GM23338 (cell line): ENCODE measurements around the gene C5orf58. TPM values are rescaled to one million over a fixed set of nuclear protein-coding genes. Genes with fewer than 3 reads are reported as not detected.

ENCODE experiments used
- ATAC-seq: fragments of 200-7000 bp; cut with Tn5 transposase; 3 replicates; pipeline ENCODE4 v1.9.1; 2020
- DNase-seq: peaks from one replicate; pipeline ENCODE4 v3.0.0-alpha.2; 2015; ENCODE audit warnings: low spot score
- H2AFZ ChIP-seq: fragments of 200-600 bp; sonication (generic); 2 replicates; pipeline ENCODE4 v1.8.0; 2016; ENCODE audit warnings: antibody characterized with exemption, mild to moderate bottlenecking, moderate library complexity
- H3F3A ChIP-seq: fragments of 200-600 bp; sonication (generic); replicated peaks from 2 replicates; pipeline ENCODE4 v1.8.0; 2017; ENCODE audit warnings: antibody characterized with exemption, mixed run types, low read depth
- H3K27ac ChIP-seq: fragments of 200-600 bp; sonication (generic); 2 replicates; pipeline ENCODE4 v1.6.1; 2016; ENCODE audit warnings: low read depth
- H3K27me3 ChIP-seq: fragments of 200-600 bp; sonication (generic); 2 replicates; pipeline ENCODE4 v1.8.0; 2016; ENCODE audit warnings: mild to moderate bottlenecking, mixed run types, moderate library complexity; ENCODE audit not compliant: insufficient read depth
- H3K36me3 ChIP-seq: fragments of 200-600 bp; sonication (generic); 2 replicates; pipeline ENCODE4 v1.8.0; 2016; ENCODE audit warnings: mild to moderate bottlenecking; ENCODE audit not compliant: insufficient read depth
- H3K4me1 ChIP-seq: fragments of 200-600 bp; sonication (generic); 2 replicates; pipeline ENCODE4 v1.8.0; 2016; ENCODE audit warnings: mild to moderate bottlenecking, moderate library complexity; ENCODE audit not compliant: insufficient read depth
- H3K4me2 ChIP-seq: fragments of 200-600 bp; sonication (generic); 2 replicates; pipeline ENCODE4 v1.7.1; 2017; ENCODE audit warnings: mixed run types
- H3K4me3 ChIP-seq: fragments of 200-600 bp; sonication (generic); 2 replicates; pipeline ENCODE4 v1.6.1; 2016; ENCODE audit warnings: mixed run types
- H3K79me2 ChIP-seq: fragments of 200-600 bp; sonication (generic); replicated peaks from 2 replicates; pipeline ENCODE4 v1.8.0; 2017; ENCODE audit warnings: mild to moderate bottlenecking; ENCODE audit not compliant: insufficient read depth
- H3K9me2 ChIP-seq: fragments of 200-600 bp; sonication (generic); 2 replicates; pipeline ENCODE4 v1.8.0; 2017; ENCODE audit not compliant: insufficient read depth
- H4K20me1 ChIP-seq: fragments of 200-600 bp; sonication (generic); replicated peaks from 2 replicates; pipeline ENCODE4 v1.8.0; 2017; ENCODE audit warnings: mild to moderate bottlenecking; ENCODE audit not compliant: insufficient read depth
- H3K27ac Mint-ChIP-seq: 2 replicates; pipeline ENCODE4 v1.8.0; 2020; ENCODE audit warnings: inconsistent platforms, mild to moderate bottlenecking, moderate library complexity, mixed read lengths
- H3K27me3 Mint-ChIP-seq: 3 replicates; pipeline ENCODE4 v1.8.0; 2022; ENCODE audit warnings: low read depth, mild to moderate bottlenecking, moderate library complexity, mixed read lengths, inconsistent platforms; ENCODE audit not compliant: insufficient read depth, poor library complexity
- H3K36me3 Mint-ChIP-seq: 3 replicates; pipeline ENCODE4 v1.8.0; 2021; ENCODE audit warnings: low read depth, mild to moderate bottlenecking, inconsistent platforms, moderate library complexity, mixed read lengths
- H3K4me1 Mint-ChIP-seq: 3 replicates; pipeline ENCODE4 v1.8.0; 2020; ENCODE audit warnings: mild to moderate bottlenecking, inconsistent platforms, mixed read lengths
- H3K4me3 Mint-ChIP-seq: 3 replicates; pipeline ENCODE4 v1.8.0; 2021; ENCODE audit warnings: moderate library complexity, mild to moderate bottlenecking, inconsistent platforms, mixed read lengths
- H3K9me3 Mint-ChIP-seq: 3 replicates; pipeline ENCODE4 v1.8.0; 2020; ENCODE audit warnings: moderate library complexity, mild to moderate bottlenecking, inconsistent platforms, mixed read lengths
- CREB1 ChIP-seq: fragments of 250-450 bp; sonication (Bioruptor Pico); IDR thresholded peaks from 2 replicates; pipeline ENCODE4 v1.5.0; 2020; ENCODE audit warnings: low read depth, mild to moderate bottlenecking, moderate library complexity
- CTCF ChIP-seq, 2 experiments: fragments of 200-600 bp in 1 of 2; sonication (generic) in 1 of 2; conservative IDR thresholded peaks; 2 replicates each; pipeline versions ENCODE4 v1.5.1 to v1.6.1; 2016 to 2017; ENCODE audit warnings: antibody characterized with exemption in 2 of 2, low read depth in 2 of 2, mild to moderate bottlenecking in 2 of 2, moderate library complexity in 1 of 2
- EZH2phosphoT487 ChIP-seq: fragments of 200-600 bp; sonication (generic); IDR thresholded peaks from one replicate; pipeline ENCODE4 v1.8.1; 2018; ENCODE audit warnings: antibody characterized with exemption; ENCODE audit not compliant: unreplicated experiment
- STAT1 ChIP-seq: IDR thresholded peaks from one replicate; pipeline ENCODE4 v1.6.1; 2016; ENCODE audit warnings: antibody characterized with exemption; ENCODE audit not compliant: unreplicated experiment
- ZNF462 ChIP-seq: fragments of 250-450 bp; sonication (Bioruptor Pico); IDR thresholded peaks from 2 replicates; pipeline ENCODE4 v1.5.0; 2020; ENCODE audit warnings: mild to moderate bottlenecking, moderate library complexity
- polyA plus RNA-seq: library from polyadenylated mRNA; unstranded; fragments of >200 nt; fragmentation: Nextera tagmentation; extraction: Ambion mirVana; gene quantifications from 2 replicates; pipeline ENCODE4 v1.2.1, GENCODE V29; 2016
- total RNA-seq: library from RNA; depleted of rRNA; stranded (reverse); fragments of >200 nt; shearing (Covaris generic); gene quantifications from 2 replicates; pipeline ENCODE4 v1.2.3, GENCODE V29; 2014
- TF ChIP-seq, protein P1 (sequence below): IDR thresholded peaks from one replicate; pipeline ENCODE4 v1.6.1; 2018; ENCODE audit warnings: antibody characterized with exemption; ENCODE audit not compliant: unreplicated experiment
- TF ChIP-seq, protein P2 (sequence below): IDR thresholded peaks from 2 replicates; pipeline ENCODE4 v1.6.1; 2016; ENCODE audit warnings: antibody characterized with exemption

C5orf58 gene
- total and polyA plus RNA-seq, 2 experiments from 2014 or later: 1.0 to 9.1 TPM

- no peaks in the 10 kb centered on the region for H3K9me3 Mint-ChIP-seq
- Histone ChIP-seq H3K79me2 (no peaks in the 10 kb centered on the region), H3K9me2 (peaks cover 4% of the 10 kb centered on the region; the same call in 1 of the 2 replicates), H3K4me3 (no peak overlapping the region), H3K27me3 (no peaks in the 10 kb centered on the region), H3K4me2 (no peak overlapping the region), H4K20me1 (no peaks in the 10 kb centered on the region), H3K36me3 (no peaks in the 10 kb centered on the region), H3F3A (no peaks in the 10 kb centered on the region), H3K27ac (no peak overlapping the region), H2AFZ (no peak overlapping the region), H3K4me1 (no peaks in the 10 kb centered on the region)
- H3K27ac Mint-ChIP-seq: no peak overlapping the region
- TF ChIP-seq EZH2phosphoT487: no peak
- TF ChIP-seq, protein P1, sequence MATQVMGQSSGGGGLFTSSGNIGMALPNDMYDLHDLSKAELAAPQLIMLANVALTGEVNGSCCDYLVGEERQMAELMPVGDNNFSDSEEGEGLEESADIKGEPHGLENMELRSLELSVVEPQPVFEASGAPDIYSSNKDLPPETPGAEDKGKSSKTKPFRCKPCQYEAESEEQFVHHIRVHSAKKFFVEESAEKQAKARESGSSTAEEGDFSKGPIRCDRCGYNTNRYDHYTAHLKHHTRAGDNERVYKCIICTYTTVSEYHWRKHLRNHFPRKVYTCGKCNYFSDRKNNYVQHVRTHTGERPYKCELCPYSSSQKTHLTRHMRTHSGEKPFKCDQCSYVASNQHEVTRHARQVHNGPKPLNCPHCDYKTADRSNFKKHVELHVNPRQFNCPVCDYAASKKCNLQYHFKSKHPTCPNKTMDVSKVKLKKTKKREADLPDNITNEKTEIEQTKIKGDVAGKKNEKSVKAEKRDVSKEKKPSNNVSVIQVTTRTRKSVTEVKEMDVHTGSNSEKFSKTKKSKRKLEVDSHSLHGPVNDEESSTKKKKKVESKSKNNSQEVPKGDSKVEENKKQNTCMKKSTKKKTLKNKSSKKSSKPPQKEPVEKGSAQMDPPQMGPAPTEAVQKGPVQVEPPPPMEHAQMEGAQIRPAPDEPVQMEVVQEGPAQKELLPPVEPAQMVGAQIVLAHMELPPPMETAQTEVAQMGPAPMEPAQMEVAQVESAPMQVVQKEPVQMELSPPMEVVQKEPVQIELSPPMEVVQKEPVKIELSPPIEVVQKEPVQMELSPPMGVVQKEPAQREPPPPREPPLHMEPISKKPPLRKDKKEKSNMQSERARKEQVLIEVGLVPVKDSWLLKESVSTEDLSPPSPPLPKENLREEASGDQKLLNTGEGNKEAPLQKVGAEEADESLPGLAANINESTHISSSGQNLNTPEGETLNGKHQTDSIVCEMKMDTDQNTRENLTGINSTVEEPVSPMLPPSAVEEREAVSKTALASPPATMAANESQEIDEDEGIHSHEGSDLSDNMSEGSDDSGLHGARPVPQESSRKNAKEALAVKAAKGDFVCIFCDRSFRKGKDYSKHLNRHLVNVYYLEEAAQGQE: peak; percentile 43
- TF ChIP-seq, protein P2, sequence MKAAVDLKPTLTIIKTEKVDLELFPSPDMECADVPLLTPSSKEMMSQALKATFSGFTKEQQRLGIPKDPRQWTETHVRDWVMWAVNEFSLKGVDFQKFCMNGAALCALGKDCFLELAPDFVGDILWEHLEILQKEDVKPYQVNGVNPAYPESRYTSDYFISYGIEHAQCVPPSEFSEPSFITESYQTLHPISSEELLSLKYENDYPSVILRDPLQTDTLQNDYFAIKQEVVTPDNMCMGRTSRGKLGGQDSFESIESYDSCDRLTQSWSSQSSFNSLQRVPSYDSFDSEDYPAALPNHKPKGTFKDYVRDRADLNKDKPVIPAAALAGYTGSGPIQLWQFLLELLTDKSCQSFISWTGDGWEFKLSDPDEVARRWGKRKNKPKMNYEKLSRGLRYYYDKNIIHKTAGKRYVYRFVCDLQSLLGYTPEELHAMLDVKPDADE: no peak
- ATAC-seq (no peak), DNase-seq (no peak)
- no peak overlapping the region for H3K4me3 Mint-ChIP-seq
- H3K36me3 Mint-ChIP-seq: no peaks in the 10 kb centered on the region
- peaks cover 2% of the 10 kb centered on the region for H3K27me3 Mint-ChIP-seq
- peaks cover 4% of the 10 kb centered on the region; the same call in 1 of the 3 replicates for H3K4me1 Mint-ChIP-seq
Observed at GRCh38 chr5:170184737-170185136, 48.0 kb upstream of the C5orf58 start.

DNA sequence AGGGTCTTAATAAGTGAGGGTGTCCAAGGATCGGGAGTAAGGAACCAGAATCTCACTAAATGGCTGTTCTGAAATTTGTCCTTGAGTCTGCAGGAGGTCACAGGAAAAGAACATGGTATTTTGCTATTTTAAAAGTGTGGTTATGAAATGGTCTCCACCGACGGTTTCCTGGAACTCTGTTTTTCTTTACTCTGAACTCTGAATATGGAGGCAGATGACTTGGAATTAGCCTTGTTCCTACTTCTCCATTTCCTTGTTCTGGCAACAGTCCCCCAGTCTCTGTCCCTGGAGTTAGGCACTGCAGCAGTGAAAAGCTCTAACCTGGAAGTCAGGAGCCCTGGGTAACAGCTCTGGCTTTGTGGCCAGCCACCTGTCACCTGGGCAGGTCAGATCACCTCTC is 46.6 kb upstream of the C5orf58 start:
- DNase-seq: no peak
- H3K79me2 ChIP-seq: no peaks in the 10 kb centered on the region
- Mint-ChIP-seq H3K4me3 (no peak overlapping the region), H3K36me3 (no peaks in the 10 kb centered on the region), H3K9me3 (no peaks in the 10 kb centered on the region), H3K27me3 (peaks cover under 1% of the 10 kb centered on the region), H3K4me1 (peaks cover 13% of the 10 kb centered on the region), H3K27ac (no peak overlapping the region)
- no peak for ATAC-seq
- H2AFZ ChIP-seq: no peak overlapping the region
- no peak overlapping the region for H3K4me3 ChIP-seq
- no peaks in the 10 kb centered on the region for H3K27me3 ChIP-seq
- H3K27ac ChIP-seq: no peak overlapping the region
- H3F3A ChIP-seq: no peaks in the 10 kb centered on the region
- H3K4me2 ChIP-seq: no peak overlapping the region
- no peaks in the 10 kb centered on the region for H4K20me1 ChIP-seq
- H3K9me2 ChIP-seq: peaks cover 4% of the 10 kb centered on the region; the same call in 1 of the 2 replicates
- H3K36me3 ChIP-seq: no peaks in the 10 kb centered on the region
- peaks cover 8% of the 10 kb centered on the region for H3K4me1 ChIP-seq
- no peak for TF ChIP-seq ZNF462
- TF ChIP-seq CTCF (conservative IDR thresholded peaks at IDR 0.05; ENCODE audit: low read depth in 2 of 2): no peak
- TF ChIP-seq CREB1 (CRISPR knock-in tag): no peak
- no peak for TF ChIP-seq EZH2phosphoT487
- no peak for TF ChIP-seq STAT1
- TF ChIP-seq, protein P2: no peak
